Activated CD4-positive, CD25-positive, alpha-beta regulatory T cell treated with anti-CD3 and anti-CD28 coated beads, Interleukin-2, amount 50 U/mL, for 16 hours (primary cell): Measurements from ENCODE around the gene SYT9.

Source experiments
- DNase-seq: peaks from one replicate; pipeline ENCODE4 v3.0.0-alpha.2; 2020; ENCODE audit warnings: low read depth, low spot score

SYT9 gene

DNA sequence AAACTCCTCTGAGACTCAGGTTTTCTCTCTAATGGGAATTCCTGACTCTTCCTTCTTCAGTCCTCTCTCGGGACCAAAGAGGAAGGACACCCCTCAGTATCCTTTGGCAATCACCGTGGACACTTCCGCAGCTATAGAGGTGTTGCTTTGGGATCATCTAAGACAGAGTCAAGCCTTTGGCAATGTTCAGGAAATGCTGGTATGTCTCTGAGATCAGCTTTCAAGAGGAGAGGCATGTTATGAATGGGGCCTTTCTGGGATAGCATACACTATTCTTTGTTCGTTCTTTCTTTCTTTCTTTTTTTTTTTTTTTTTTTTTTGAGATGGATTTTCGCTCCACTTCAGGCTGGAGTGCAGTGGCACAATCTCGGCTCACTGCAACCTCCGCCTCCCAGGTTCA, 219.4 kb downstream of the SYT9 start:
- DNase-seq = no peak

DNA sequence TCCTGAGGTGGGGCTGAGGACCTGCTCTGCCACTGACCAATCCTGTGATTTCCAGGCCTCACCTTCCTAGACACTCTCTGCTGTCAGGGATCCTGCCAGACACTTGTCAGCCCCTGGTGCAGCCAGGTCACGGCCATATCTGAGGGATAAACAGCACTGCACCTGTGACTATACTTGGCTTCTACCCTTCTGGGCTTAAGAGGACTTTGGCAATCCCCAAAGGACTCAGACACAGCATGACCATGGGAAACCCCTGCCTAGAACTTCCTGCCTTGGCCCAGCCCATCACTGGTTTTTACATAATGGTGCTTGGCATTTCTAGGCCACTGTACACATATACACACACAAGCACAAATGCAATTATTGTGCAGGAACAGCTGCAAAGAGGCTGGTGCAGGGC, 222.0 kb downstream of the SYT9 start:
- DNase-seq = no peak

DNA sequence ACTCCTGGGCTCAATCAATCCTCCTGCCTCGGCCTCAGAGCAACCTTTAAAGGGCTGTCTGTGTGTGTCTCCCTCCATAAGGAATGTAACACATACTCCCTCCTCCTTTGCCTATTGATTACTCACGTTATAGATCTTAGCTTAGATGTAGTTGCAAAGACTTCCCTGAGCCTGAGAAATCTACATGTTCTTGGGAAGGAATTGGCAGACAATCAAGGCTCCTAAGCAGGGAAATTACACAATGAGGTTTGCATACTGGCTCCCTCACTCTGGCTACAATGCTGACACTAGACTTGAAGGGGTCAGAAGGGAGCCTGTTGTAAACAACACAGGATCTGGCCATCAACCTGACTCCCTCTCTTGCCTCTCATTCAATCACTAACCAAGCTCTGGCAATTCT, 228.4 kb downstream of the SYT9 start:
- no peak for DNase-seq

DNA sequence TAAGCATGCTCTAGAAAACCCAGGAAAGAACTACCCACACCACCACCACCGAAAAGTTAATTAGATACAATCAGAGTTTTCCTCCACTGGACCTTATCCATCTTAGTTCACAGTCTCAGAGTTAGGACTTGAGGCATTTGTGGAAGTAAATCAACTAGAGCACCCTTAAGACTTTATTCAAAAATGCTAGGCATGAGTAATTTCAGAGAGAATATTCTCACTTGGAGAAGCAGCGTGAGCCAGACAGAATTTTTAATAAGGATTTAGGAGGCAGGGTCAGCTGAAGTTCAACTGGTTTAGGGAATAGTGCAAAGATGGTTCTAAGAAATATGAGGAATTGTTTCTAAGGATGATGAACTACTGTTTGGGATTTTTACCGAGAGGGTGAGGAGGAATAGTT, 232.4 kb downstream of the SYT9 start:
- no peak for DNase-seq

DNA sequence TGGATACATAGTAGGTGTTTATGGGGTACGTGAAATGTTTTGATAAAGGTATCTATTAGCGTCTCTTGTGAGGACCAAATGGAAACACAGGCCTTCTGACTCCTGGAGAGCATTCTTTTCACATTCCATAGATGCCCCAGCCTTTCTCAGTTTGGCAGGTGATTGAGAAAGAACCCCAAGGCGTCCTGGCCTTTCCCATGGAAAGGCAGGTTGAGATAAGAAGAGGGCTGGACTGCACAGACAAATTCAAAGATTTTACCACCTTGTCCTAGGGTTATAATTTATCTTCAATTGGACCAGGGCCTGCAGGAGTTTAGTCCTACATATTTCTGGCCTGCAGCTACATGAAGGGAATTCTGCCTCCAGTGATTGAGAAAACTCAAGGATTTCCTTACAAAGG, 232.9 kb downstream of the SYT9 start:
- DNase-seq = no peak

DNA sequence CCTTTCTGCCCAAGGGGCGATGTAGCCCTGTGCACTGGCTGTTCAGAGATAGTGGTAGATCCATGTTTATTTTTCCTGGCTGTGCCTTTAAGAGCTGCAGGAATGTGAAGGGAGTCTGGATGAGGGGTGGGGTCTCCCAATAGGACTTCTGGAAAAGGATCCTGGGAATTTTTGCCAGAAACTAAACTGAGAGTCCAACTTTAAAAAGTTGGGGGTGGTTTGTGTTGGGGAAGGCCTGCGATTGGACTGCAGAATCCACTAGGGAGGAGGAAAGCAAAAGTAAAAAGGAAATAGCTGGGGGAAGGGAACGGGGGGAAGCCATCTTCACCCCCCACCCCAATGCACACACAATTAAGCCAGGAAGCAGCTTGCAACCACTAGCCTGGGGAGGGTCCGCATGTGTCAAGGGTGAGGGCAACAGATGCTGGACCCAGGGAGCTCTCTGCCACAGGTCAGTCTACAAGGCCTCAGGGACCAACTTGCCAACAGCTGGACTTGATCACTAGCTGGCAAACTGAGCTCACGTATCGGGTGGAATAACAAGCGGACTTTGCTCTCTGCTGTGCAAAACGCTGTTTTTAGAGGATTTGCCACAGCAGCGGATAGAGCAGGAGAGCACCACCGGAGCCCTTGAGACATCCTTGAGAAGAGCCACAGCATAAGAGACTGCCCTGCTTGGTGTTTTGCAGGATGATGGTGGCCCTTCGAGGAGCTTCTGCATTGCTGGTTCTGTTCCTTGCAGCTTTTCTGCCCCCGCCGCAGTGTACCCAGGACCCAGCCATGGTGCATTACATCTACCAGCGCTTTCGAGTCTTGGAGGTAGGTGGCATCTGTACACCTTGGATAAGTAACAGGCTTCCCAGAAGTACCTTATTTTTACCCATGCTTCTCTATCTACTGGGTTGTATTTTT, 233.7 kb downstream of the SYT9 start, which contains the start of gene OLFML1:
OLFML1 (plus strand) TSS at position 321 of the 912 bp plus-strand sequence; CDS start at position 691, 370 bp downstream.
- DNase-seq = no peak

DNA sequence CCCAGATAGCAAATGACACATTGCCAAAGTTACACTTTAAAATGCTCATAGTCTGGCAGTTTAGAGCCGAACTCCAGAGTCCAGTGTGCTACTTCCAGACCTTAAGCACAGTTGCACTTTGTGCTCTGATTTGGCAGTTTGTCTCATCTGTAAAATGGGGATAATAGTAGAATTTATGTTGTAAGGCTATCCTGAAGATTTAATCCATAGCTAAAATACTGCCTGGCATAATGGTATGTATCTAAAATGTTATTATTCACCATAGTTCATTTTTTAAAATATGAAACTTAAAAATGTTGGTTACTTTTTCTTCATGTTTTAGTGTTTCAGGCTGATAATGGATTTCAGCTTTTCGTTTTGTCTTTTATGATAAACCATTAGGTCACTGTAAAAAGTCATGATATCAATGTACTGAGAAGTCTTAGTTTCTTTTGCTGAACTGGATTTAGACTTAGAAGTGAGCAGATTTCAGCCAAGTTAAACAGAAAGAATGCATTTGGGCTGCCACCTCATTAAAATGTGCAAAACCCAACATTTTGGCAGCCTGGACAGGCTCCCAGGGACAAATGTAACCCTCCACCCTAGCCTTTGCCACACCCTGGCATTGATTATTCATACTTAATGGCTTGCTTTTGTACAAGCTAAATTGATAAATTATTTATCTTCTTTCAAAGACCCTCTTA, 234.5 kb downstream of the SYT9 start:
- no peak for DNase-seq

DNA sequence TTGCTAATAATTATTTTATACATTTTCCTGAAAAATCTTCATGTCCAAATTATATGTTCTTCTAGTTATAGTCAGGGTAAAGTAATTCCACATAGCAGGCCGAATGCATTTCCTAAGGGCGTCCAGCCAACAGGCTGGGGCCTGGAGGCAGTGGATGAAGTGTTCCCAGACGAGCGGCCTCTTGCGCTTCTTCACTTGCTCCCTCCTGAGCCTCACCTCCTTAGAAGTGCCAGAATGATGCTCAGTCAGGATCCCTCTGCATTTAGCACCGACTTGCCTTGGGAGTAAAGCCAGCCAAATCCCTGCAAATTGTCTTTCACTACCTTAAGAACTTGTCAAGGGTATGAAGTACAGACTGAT, 235.1 kb downstream of the SYT9 start:
- DNase-seq = no peak

DNA sequence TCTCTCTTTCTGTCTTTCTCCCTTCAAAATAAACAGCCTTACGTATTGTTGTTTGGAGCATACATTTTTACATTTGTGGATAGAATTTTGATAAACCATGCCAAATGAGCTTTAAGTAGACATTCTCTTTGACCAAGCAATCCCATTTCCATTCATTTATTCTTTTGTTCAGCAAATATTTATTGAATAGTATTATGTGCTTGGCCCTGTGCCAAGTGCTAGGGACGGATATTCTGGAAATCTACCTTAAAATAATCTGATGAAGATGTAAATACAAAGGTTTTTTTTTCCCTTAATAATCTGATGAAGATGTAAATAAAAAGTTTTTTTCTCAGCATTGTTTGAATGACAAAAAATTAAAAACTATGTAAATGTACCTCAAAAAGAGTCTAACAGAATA, 235.7 kb downstream of the SYT9 start:
- DNase-seq = no peak

DNA sequence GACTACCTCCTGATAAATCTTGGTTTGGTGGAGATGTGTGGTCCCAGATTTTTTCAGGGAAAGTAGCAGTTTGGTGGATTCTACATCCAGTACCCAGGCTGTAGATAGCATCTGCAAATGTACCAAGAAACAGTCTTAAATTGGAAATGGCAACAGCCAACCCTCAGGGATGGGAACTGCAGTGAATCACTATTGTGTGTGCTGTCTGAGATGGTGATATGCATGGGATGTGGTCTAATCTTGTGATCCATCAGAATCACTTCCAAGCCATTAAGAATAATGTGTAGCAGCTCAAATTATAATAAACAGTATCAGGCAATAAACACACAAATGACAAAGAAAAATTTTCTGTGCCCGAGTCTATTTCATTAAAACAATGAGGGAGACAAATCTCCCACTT, 237.0 kb downstream of the SYT9 start:
- no peak for DNase-seq

DNA sequence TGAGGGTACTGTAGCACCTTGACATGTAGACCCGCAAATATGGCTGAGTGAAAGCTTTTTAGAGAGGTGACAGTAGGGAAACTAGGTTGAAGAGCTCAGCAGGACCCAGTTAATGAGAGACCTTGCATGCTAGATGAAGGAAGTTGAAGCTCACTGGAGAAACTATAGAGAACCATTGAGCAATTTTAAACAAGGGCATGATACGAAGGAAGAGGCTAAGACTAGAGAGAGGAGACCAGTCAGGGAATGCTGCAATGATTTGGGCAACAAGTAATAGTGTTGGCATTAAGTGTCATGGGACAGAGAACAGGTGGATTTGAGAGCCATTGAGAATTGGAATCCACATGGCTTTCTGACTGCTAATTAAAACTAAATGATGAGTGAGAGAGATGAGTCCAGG, 237.7 kb downstream of the SYT9 start:
- no peak for DNase-seq

DNA sequence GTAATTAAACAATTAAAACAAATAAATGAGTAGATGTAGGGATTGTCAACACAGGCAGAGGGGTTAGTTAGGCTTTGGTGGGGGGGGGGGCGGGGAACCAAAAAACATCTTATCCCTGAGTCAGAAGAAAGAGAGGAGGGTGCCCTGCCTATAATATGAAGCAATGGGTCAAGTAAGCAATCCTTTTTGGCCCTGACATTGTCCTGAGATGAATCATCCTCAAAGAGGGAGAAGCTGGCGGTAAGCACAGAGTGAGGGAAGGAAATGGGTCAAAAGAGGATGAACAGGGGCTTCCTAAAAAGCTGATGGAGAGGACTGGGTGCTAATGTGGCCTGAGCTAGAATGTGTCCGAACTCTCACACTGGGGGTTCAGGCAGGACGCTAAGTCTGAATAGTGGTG, 238.3 kb downstream of the SYT9 start:
- no peak for DNase-seq

DNA sequence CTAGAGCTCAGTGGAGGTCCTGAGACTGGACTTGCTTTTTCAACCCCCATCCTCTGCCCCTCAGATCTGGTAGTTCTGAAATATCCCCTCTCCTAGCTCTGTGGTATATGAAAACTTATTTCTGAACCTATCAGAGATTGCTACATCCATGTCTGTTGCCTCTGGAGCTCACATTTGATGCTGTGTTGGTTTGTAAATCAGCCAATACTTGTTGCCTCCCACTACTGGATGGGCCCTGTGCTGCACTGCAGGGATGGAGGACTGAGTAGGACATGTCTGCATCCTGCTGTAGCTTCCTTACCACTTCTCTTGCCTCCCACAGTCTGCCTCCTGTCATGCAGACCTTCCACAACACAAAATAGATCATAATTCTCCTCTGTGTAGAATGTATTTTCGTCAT, 238.8 kb downstream of the SYT9 start:
- DNase-seq = no peak

DNA sequence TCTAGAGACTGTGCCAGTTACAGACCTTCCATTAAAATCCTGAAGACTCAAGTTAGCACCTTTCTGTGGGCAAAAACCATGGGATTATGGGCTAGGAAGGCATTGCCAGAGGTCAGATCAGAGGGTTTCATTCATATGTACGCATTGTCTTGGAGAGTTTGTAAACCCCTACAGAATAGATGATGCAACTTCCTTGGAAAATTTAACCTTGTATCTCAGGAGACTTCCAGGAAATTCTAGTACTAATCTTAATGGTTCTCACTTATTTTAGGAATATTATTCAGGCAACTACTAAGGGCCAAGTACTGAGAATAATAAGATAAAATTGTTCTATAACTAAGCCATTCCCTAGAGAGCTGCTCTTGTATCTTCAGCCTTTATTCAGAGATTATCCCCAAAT, 240.5 kb downstream of the SYT9 start:
- no peak for DNase-seq

DNA sequence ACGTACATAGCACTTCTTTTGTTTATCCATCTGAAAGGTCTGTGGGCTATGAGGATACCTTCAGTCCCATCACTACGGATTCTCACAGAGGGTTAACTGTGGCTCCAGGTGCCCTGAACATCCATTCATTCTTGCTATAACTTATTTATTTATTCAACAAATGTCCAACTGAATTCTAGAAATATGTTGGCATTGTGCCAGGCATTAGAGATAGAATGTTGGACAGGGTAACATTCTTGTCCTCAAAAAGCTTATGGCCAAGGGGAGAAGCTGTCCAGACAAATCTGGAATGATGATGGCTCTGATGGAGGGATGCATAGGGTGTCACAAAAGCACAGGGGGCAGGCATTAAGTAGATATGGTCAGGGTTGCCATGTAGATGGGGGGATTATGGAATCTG, 242.0 kb downstream of the SYT9 start:
- no peak for DNase-seq

DNA sequence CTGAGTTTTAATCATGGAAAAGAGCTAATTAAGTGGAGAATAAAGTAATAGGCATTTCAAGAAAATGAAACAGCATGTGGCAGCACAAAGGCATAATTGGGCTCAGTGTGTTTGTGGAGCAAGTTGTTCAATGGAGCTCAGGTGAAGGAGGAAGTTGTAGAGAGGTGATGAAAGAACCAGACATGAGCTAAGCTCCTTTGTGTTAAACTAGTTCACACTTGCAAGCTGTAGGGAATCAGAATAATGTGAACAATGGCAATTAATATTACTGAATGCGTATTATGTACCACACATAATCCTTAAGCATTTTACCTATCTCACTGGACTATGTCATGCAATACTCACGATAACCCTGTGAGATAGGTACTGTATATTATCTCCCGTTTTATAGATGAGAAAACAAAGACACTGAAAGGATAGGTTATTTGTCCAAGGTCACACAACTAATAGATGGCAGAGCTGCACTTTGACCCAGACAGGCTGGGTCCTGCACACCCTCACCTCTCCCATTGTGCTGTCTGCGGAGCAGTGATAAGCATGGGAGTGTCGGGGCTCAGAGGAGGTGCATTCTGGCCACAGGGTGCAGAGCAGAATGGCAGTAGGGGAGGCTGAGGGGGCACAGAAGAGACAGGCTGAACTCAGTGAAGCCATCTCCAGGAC, 242.5 kb downstream of the SYT9 start:
- DNase-seq = no peak

DNA sequence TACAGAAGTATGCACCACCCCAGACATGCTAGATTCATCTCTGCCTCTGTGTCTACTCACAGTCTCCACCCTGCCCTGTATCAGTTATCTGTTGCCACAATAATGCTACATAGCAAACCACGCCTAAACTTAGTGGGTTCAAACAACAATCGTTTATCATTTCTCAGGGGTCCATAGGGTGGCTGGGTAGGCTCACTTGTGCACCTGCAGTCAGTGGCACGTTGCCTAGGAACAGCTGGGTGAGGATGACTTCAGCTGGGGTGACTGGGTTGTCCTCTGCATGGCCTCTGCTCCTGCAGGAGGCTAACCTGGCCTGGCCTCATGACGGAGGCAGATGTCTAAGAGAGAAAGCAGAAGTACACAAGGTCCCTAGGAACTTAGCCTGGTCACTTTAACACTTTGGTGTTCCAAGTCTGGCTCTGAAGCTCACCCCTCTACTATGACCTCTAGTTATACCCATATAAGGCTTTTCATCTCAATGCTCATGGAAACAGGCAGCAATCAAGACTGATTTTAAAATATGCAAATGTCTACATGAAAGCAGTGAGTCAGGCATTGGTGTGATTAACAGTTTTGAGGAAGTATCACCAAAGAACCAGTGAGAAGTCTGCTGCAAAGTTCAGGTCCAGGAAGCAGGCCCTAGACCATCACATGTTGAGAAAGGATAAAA, 244.3 kb downstream of the SYT9 start:
- no peak for DNase-seq

DNA sequence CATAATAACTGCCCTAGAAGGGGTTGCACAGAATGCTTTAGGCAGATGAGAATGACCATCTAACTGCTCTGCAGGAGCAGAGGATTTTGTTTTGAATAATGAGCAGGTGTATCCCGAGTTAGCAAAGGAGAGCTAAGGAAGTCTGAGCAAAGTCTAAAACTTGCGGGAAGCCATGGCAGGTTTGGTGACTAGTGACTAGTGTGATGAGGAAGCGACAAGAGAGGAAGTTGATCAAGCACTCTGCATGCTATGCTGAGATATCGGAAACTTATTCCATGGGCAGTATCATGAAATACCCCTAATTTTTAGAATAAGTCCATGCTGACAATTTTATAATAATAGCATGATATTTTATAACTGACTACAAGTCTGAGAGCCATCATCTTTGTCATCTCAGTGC, 246.5 kb downstream of the SYT9 start:
- DNase-seq = no peak

DNA sequence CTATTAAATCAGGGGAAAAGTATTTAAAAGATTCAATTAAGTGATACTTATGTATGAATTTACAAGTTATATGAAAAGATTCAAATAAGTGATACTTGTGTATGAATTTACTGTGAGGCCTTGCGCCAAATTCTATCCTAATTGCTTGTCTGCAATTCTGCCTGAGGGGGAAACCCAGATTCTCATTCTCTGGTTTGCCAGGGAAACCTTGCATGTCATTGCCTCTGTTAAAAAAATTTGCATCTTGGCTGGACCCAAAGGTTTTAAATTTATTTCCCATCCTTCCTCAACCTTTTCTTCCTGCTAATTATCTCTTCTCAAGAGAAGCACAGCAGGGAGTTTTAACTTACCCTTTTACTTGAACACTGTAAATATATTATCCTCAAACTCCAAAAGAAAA, 247.4 kb downstream of the SYT9 start:
- no peak for DNase-seq

DNA sequence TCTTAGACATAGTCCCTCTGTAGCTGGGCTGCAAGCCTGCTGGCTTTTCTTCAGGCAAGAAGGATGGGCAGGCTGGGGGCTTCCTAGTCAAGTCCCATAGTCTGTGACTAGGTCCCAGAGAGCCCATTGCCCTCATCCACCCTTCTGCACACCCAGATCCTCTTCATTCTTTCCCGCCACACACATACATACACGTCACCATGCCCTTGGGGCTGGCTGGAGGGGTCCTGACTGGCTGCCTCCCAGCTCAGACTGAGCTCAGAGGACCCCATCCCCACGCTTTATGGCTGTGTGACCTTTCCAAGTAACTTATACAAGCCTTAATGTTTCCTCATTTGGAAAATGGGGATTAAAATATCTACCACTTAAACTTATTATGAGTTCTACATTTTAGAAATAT, 248.5 kb downstream of the SYT9 start:
- no peak for DNase-seq

DNA sequence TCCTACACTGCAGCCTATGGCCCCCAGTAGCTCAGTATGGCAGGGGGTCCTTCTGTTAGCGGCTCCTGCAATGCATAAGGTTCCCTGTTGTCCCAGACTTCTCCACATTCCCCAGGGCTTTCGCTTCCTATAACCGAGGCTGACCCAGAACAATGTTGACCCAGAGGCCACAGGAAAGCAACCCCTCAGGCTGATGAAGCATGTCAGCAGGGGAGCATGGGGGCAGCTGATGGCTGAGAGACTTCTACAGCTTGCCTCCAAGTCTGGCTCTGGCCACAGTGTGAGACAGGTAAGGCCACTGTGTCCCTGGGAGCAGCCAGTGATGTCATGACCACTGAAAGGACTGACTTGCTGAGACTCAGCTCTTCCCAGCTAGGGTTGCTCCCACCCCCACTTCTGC, 249.5 kb downstream of the SYT9 start:
- DNase-seq = no peak

DNA sequence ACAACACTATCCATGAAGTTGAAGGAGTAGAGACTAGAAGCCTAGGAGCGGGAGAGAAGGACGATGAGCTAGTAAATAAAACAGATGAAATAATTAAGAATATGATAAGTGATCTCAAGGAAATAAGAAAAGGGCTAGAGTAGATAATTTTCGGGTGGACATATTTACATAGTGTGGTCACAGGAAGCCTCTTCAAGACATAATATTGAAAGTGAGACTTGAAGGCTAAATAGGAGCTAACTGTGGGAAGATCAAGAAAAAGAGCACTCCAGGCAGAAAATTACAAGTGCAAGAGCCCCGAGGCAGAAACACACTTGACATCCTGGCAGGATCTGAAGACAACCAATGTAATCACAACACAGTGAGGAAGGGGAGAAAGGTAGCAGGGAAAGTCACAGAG, 250.2 kb downstream of the SYT9 start:
- no peak for DNase-seq
